ENCODE results near the gene CLDN15. TPM values are rescaled to one million over a fixed set of nuclear protein-coding genes. Genes with fewer than 3 reads are reported as not detected.

CLDN15 gene
- total RNA-seq, 4 donors from 2014 or later, result 27.2 to 58.5 (median 45.4) TPM

GRCh38 chr7:101243646-101244374, 6.2 kb upstream of the CLDN15 start:
- Histone ChIP-seq H3K4me1 (peaks cover 12 to 22% (median 19%) of the 10 kb centered on the region in 4 donors), H3K4me3 (peak overlapping the region; percentile 61 to 81 (median 68)), H3K27ac (peak overlapping the region; percentile 88 to 98 (median 94)), H3K27me3 (no peaks in the 10 kb centered on the region), H3K9me3 (no peaks in the 10 kb centered on the region), H3K36me3 (peaks cover 0 to 7% (median 0%) of the 10 kb centered on the region in 4 donors)
- in situ Hi-C loops (cut with MboI; ENCODE audit: low pct_ligation_motif_present in 1 of 4, low pct_unique_long_range_greater_than_20kb in 1 of 4, low sequenced_read_pairs in 3 of 4), result no loop called here
- TF ChIP-seq POLR2AphosphoS5 (IDR thresholded peaks at IDR 0.05) (no peak), CTCF (IDR thresholded peaks at IDR 0.05) (peak in 1 of 5 experiments; percentile 98)
- WGBS, 2 donors (ENCODE audit: low coverage in 1 of 2), result 31% methylated on average over 19 of the region's 28 CpGs; no CpG with 5 or more reads in 1 of the 2 donors
- DNase-seq, result no peak
- intact Hi-C loops (cut with DNase I; ENCODE audit: low total_unique reads), result no loop called here

GRCh38 chr7:101241443-101242349, 4.1 kb upstream of the CLDN15 start:
- intact Hi-C loops (cut with DNase I; ENCODE audit: low total_unique reads), result no loop called here
- 75 to 89% methylated on average over 5 to 16 of the region's 16 CpGs for WGBS, 2 donors (ENCODE audit: low coverage in 1 of 2)

GRCh38 chr7:101241015-101241363, 3.4 kb upstream of the CLDN15 start:
- intact Hi-C loops (cut with DNase I; ENCODE audit: low total_unique reads) (no loop called here), in situ Hi-C loops (cut with MboI; ENCODE audit: low pct_ligation_motif_present in 1 of 4, low pct_unique_long_range_greater_than_20kb in 1 of 4, low sequenced_read_pairs in 3 of 4) (no loop called here)
- Histone ChIP-seq H3K27ac (peak overlapping the region in 1 of 4 donors; percentile 0), H3K36me3 (peaks cover 0 to 7% (median 0%) of the 10 kb centered on the region in 4 donors), H3K9me3 (no peaks in the 10 kb centered on the region), H3K4me3 (no peak overlapping the region), H3K4me1 (peaks cover 23 to 43% (median 32%) of the 10 kb centered on the region in 4 donors), H3K27me3 (no peaks in the 10 kb centered on the region)
- no peak for TF ChIP-seq CTCF (IDR thresholded peaks at IDR 0.05)
- TF ChIP-seq POLR2AphosphoS5 (IDR thresholded peaks at IDR 0.05), result no peak
- no peak for TF ChIP-seq EP300 (IDR thresholded peaks at IDR 0.05; ENCODE audit: low read depth)
- no peak for TF ChIP-seq POLR2A (IDR thresholded peaks at IDR 0.05)
- WGBS, 2 donors (ENCODE audit: low coverage in 1 of 2), result 94% methylated on average over 12 of the region's 12 CpGs; no CpG with 5 or more reads in 1 of the 2 donors
- DNase-seq, result no peak

More at GRCh38 chr7:101241443-101242349, 4.1 kb upstream of the CLDN15 start:
- Histone ChIP-seq H3K27ac (no peak overlapping the region), H3K36me3 (peaks cover 0 to 7% (median 0%) of the 10 kb centered on the region in 4 donors), H3K9me3 (no peaks in the 10 kb centered on the region), H3K4me1 (peaks cover 25 to 38% (median 31%) of the 10 kb centered on the region in 4 donors), H3K4me3 (no peak overlapping the region), H3K27me3 (no peaks in the 10 kb centered on the region)
- DNase-seq, result no peak
- in situ Hi-C loops (cut with MboI; ENCODE audit: low pct_ligation_motif_present in 1 of 4, low pct_unique_long_range_greater_than_20kb in 1 of 4, low sequenced_read_pairs in 3 of 4), result no loop called here
- TF ChIP-seq POLR2AphosphoS5 (IDR thresholded peaks at IDR 0.05) (no peak), EP300 (IDR thresholded peaks at IDR 0.05; ENCODE audit: low read depth) (no peak), CTCF (IDR thresholded peaks at IDR 0.05) (no peak), POLR2A (IDR thresholded peaks at IDR 0.05) (no peak)
